ENCODE data around the gene DNAH3.
A peak's percentile ranks its signal among the peaks of the same experiment; 100 is the strongest.
"Not testable (repeated sequence)": the region's sequence is repeated elsewhere in the genome, so short reads cannot be mapped to it uniquely, and the experiment has no call there.

DNAH3 gene

GRCh38 chr16:21069986-21070385 lies 80.7 kb downstream of the DNAH3 start:
- DNase-seq, result no peak

- no peak for DNase-seq
These were observed 86.4 kb downstream of the DNAH3 start for GRCh38 chr16:21064203-21064602.

- not testable (repeated sequence) for DNase-seq
These were observed 87.3 kb downstream of the DNAH3 start for GRCh38 chr16:21063314-21063713.

- no peak for DNase-seq
These were observed 90.6 kb downstream of the DNAH3 start for GRCh38 chr16:21060027-21060510.

- no peak for DNase-seq
These were observed 92.8 kb downstream of the DNAH3 start for GRCh38 chr16:21057875-21058274.

GRCh38 chr16:21056396-21056795 lies 94.2 kb downstream of the DNAH3 start:
- no peak for DNase-seq

GRCh38 chr16:21055738-21056137 lies 94.9 kb downstream of the DNAH3 start:
- DNase-seq, result not testable (repeated sequence)

- DNase-seq, result no peak
These were observed 97.1 kb downstream of the DNAH3 start for GRCh38 chr16:21053590-21053989.

GRCh38 chr16:21048091-21048912 lies 102.3 kb downstream of the DNAH3 start:
- not testable (repeated sequence) for DNase-seq

- no peak for DNase-seq
These were observed 112.4 kb downstream of the DNAH3 start for GRCh38 chr16:21038197-21038596.

- no peak for DNase-seq
These were observed 112.9 kb downstream of the DNAH3 start for GRCh38 chr16:21037736-21038135.

- no peak for DNase-seq
These were observed 113.5 kb downstream of the DNAH3 start for GRCh38 chr16:21037168-21037567.

GRCh38 chr16:21036471-21036870 lies 114.2 kb downstream of the DNAH3 start:
- DNase-seq, result no peak

- DNase-seq, result no peak
These were observed 116.9 kb downstream of the DNAH3 start for GRCh38 chr16:21033704-21034103.

- no peak for DNase-seq
These were observed 117.4 kb downstream of the DNAH3 start for GRCh38 chr16:21033264-21033663.

GRCh38 chr16:21028728-21029127 lies 121.9 kb downstream of the DNAH3 start:
- no peak for DNase-seq

- DNase-seq, result no peak
These were observed 123.8 kb downstream of the DNAH3 start for GRCh38 chr16:21026846-21027245.

- no peak for DNase-seq
These were observed 127.0 kb downstream of the DNAH3 start for GRCh38 chr16:21023509-21024202.

GRCh38 chr16:21021316-21021715 lies 129.3 kb downstream of the DNAH3 start:
- DNase-seq, result no peak

GRCh38 chr16:21009815-21010214 lies 140.8 kb downstream of the DNAH3 start:
- DNase-seq, result no peak

- DNase-seq, result no peak
These were observed 145.6 kb downstream of the DNAH3 start for GRCh38 chr16:21005008-21005407.

- peak; percentile 7 for DNase-seq
These were observed 149.4 kb downstream of the DNAH3 start for GRCh38 chr16:21001262-21001661.

GRCh38 chr16:20997147-20997546 lies 153.5 kb downstream of the DNAH3 start:
- no peak for DNase-seq

- DNase-seq, result no peak
These were observed 154.9 kb downstream of the DNAH3 start for GRCh38 chr16:20995711-20996110.

Data from fibroblast of skin of right quadriceps (primary cell).